Vagina (tissue), 2 donors: Measurements from ENCODE around the gene SUPT16H. TPM values are rescaled to one million over a fixed set of nuclear protein-coding genes. Genes with fewer than 3 reads are reported as not detected.
A peak's percentile ranks its signal among the peaks of the same experiment; 100 is the strongest.

Source experiments
- DNase-seq, 2 donors: peaks; one replicate each; pipeline ENCODE4 v3.0.0-alpha.2; 2017; ENCODE audit errors: extremely low spot score in 2 of 2
- H3K27ac ChIP-seq: fragments of 200-600 bp; sonication (generic); one replicate; pipeline ENCODE4 v1.5.1; 2019
- H3K27me3 ChIP-seq: fragments of 200-600 bp; sonication (generic); one replicate; pipeline ENCODE4 v1.5.1; 2019
- H3K36me3 ChIP-seq, 2 donors: fragments of 200-600 bp; sonication (generic); one replicate each; pipeline ENCODE4 v1.5.1; 2017 to 2019
- H3K4me1 ChIP-seq: fragments of 200-600 bp; sonication (generic); one replicate; pipeline ENCODE4 v1.5.1; 2019
- H3K4me3 ChIP-seq, 2 donors: fragments of 200-600 bp; sonication (generic); 1 replicate in 1 of 2; 2 replicates in 1 of 2; pipeline ENCODE4 v1.5.1; 2016 to 2019
- H3K9me3 ChIP-seq: fragments of 200-600 bp; sonication (generic); one replicate; pipeline ENCODE4 v1.5.1; 2019
- POLR2A ChIP-seq, 2 donors: fragments of 450-650 bp; IDR thresholded peaks; one replicate each; pipeline ENCODE4 v1.6.1; 2017; ENCODE audit warnings: antibody characterized with exemption in 2 of 2, mild to moderate bottlenecking in 2 of 2, moderate library complexity in 2 of 2
- POLR2AphosphoS5 ChIP-seq, 2 donors: sonication (generic); formaldehyde crosslinking; IDR thresholded peaks; one replicate each; pipeline ENCODE4 v1.9.0; 2017; ENCODE audit warnings: antibody characterized with exemption in 2 of 2, mild to moderate bottlenecking in 2 of 2, low read depth in 1 of 2; ENCODE audit not compliant: insufficient read depth in 1 of 2
- intact Hi-C: fragments of 100-400 bp; cut with DNase I; formaldehyde crosslinking; loops from one replicate; pipeline ENCODE4 v1.15.1; 2023
- total RNA-seq: library from RNA; depleted of rRNA; stranded (reverse); fragments of >200 nt; gene quantifications from one replicate; pipeline ENCODE4 v1.2.3, GENCODE V29; 2016
- TF ChIP-seq, protein P1 (sequence below), 3 experiments: fragments of 450-650 bp in 2 of 3; fragments of 200-600 bp in 1 of 3; sonication (generic) in 1 of 3; IDR thresholded peaks; one replicate each; pipeline ENCODE4 v1.5.1; 2017 to 2019; ENCODE audit warnings: antibody characterized with exemption in 3 of 3, mild to moderate bottlenecking in 2 of 3, moderate library complexity in 2 of 3

Gene SUPT16H
- total RNA-seq, 1 donor from 2014 or later: 50.1 TPM

DNA sequence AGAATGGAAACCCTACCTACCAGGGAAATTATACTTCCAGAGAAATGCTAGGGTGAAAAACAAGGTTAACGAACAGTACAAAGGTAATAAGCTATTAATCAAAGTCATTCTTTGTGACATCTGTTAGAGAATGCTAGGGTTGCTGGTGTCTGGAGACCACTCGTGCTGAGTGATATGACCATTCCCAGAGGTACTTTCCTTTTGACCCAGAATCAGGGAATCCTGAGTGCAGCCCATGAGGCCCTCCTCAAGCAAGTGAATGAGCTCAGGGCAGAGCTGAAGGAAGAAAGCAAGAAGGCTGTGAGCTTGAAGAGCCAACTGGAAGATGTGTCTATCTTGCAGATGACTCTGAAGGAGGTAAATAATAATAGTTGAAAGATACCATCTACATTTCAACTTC is 72.2 kb downstream of the SUPT16H start:
- Histone ChIP-seq H3K4me1 (peaks cover 6% of the 10 kb centered on the region), H3K4me3 (no peak overlapping the region), H3K27ac (no peak overlapping the region), H3K27me3 (no peaks in the 10 kb centered on the region), H3K36me3 (no peaks in the 10 kb centered on the region), H3K9me3 (no peaks in the 10 kb centered on the region)
- DNase-seq: no peak
- TF ChIP-seq POLR2AphosphoS5 (IDR thresholded peaks at IDR 0.05; ENCODE audit: insufficient read depth in 1 of 2, low read depth in 1 of 2): no peak
- no peak for TF ChIP-seq POLR2A (IDR thresholded peaks at IDR 0.05)
- intact Hi-C loops: loop anchor here (5.0 kb wide), 1 partner anchor 161 kb away; no protein-coding TSS in a partner anchor

DNA sequence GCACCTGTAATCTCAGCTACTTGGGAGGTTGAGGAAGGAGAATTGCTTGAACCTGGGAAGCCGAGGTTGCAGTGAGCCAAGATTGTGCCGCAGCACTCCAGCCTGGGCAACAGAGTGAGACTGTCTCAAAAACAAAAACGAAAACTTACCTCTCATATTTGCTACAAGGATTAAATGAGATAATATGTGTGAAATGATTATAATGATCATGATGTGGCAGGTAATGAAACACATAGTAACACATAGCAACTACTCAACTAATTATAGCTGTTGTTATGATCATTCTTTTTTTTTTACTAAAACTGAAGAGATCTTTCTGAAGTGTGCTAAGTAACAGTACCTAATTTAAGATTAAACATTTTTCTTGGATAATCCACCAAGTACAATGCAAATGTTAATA is 73.9 kb downstream of the SUPT16H start:
- H3K27me3 ChIP-seq: no peaks in the 10 kb centered on the region
- H3K36me3 ChIP-seq: no peaks in the 10 kb centered on the region
- no peaks in the 10 kb centered on the region for H3K9me3 ChIP-seq
- peaks cover 6% of the 10 kb centered on the region for H3K4me1 ChIP-seq
- H3K4me3 ChIP-seq: no peak overlapping the region
- TF ChIP-seq POLR2AphosphoS5 (IDR thresholded peaks at IDR 0.05; ENCODE audit: insufficient read depth in 1 of 2, low read depth in 1 of 2) (no peak), POLR2A (IDR thresholded peaks at IDR 0.05) (no peak)
- TF ChIP-seq, protein P1, sequence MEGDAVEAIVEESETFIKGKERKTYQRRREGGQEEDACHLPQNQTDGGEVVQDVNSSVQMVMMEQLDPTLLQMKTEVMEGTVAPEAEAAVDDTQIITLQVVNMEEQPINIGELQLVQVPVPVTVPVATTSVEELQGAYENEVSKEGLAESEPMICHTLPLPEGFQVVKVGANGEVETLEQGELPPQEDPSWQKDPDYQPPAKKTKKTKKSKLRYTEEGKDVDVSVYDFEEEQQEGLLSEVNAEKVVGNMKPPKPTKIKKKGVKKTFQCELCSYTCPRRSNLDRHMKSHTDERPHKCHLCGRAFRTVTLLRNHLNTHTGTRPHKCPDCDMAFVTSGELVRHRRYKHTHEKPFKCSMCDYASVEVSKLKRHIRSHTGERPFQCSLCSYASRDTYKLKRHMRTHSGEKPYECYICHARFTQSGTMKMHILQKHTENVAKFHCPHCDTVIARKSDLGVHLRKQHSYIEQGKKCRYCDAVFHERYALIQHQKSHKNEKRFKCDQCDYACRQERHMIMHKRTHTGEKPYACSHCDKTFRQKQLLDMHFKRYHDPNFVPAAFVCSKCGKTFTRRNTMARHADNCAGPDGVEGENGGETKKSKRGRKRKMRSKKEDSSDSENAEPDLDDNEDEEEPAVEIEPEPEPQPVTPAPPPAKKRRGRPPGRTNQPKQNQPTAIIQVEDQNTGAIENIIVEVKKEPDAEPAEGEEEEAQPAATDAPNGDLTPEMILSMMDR (IDR thresholded peaks at IDR 0.05): no peak
- DNase-seq: no peak
- no peak overlapping the region for H3K27ac ChIP-seq
- intact Hi-C loops: loop anchor here (5.0 kb wide), 1 partner anchor 162 kb away; no protein-coding TSS in a partner anchor

DNA sequence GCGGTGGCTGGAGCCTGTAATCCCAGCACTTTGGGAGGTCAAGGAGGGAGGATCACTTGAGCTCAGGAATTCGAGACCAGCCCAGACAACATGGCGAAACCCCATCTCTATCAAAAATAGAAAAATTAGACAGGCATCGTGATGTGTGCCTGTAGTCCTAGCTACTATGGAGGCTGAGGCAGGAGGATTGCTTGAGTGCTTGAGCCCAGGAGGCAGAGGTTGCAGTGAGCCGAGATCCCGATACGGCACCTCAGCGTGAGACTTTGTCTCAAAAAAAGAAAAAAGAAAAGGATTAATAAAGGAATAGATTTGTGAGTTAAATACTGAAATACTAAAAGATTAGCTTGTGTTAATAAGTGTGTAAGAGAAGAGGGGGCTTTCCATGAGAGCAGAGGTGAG is 74.6 kb downstream of the SUPT16H start:
- intact Hi-C loops: no loop called here
- Histone ChIP-seq H3K4me3 (peak overlapping the region; percentile 6 to 29), H3K27me3 (no peaks in the 10 kb centered on the region), H3K27ac (peak overlapping the region; percentile 17), H3K36me3 (no peaks in the 10 kb centered on the region), H3K4me1 (peaks cover 6% of the 10 kb centered on the region), H3K9me3 (no peaks in the 10 kb centered on the region)
- no peak for DNase-seq
- TF ChIP-seq POLR2AphosphoS5 (IDR thresholded peaks at IDR 0.05; ENCODE audit: insufficient read depth in 1 of 2, low read depth in 1 of 2) (no peak), POLR2A (IDR thresholded peaks at IDR 0.05) (no peak)
- TF ChIP-seq, protein P1 (IDR thresholded peaks at IDR 0.05): no peak

DNA sequence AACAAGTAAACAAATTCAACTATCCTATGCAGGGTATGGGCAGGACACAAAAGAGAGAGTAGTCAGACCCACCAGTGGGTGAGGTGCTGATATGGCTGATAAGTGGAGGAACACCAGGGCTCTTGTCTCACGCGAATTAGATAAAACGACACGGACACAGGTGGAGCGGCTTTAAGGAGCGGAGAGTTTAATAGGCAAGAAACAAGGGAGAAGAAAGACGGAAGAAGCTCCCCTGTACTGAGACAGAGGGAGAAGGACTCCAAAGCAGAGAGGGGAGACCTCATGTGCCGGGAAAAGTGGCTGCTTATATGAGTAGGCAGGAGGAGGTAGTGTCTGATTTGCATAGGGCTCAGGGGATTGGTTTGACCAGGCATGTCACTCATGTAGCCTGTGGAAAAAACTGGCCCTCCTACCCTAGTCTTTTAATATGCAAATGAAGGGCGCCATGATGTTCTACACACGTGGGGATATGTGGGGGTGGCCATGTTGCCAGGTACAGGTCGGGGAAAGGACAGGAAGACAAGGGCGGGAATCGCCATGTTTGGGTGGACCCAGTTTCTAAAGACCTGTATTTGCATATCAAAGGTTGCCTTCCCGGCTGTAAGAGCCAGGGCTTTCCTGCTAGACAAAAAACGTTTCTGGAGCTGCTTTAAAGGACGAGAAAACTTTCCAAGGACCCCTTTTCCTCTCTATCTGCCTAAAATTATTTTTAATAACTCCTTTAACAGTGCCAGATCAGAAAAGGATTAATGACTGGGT is 75.2 kb downstream of the SUPT16H start:
- intact Hi-C loops: no loop called here
- Histone ChIP-seq H3K4me1 (peaks cover 6% of the 10 kb centered on the region), H3K9me3 (no peaks in the 10 kb centered on the region), H3K36me3 (no peaks in the 10 kb centered on the region), H3K27me3 (no peaks in the 10 kb centered on the region), H3K27ac (peak overlapping the region; percentile 17), H3K4me3 (peak overlapping the region; percentile 6 to 29)
- TF ChIP-seq POLR2AphosphoS5 (IDR thresholded peaks at IDR 0.05; ENCODE audit: insufficient read depth in 1 of 2, low read depth in 1 of 2): peak in 1 of 2 donors; percentile 77
- peak in 1 of 2 donors; percentile 19 for TF ChIP-seq POLR2A (IDR thresholded peaks at IDR 0.05)
- TF ChIP-seq, protein P1 (IDR thresholded peaks at IDR 0.05): no peak
- DNase-seq: peak; percentile 87 to 97

DNA sequence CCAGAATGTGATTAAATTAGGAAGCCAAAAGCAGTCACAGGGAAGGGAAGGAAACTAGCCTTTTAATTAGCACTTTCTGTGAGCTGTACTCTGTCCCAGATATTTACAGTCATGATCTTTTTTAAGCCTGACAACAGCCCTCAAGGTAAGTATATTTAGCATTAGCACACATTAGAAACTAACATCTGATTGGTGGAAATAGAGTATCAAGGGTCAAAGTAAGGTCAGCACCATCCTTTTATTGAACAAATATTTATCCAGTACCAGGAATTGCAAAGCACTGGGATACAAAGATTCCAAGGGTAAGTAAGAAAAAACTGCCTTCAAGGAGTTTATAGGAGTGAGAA is 75.7 kb downstream of the SUPT16H start:
- no peak overlapping the region for H3K27ac ChIP-seq
- H3K36me3 ChIP-seq: no peaks in the 10 kb centered on the region
- H3K27me3 ChIP-seq: no peaks in the 10 kb centered on the region
- DNase-seq: no peak
- TF ChIP-seq, protein P1 (IDR thresholded peaks at IDR 0.05): no peak
- TF ChIP-seq POLR2AphosphoS5 (IDR thresholded peaks at IDR 0.05; ENCODE audit: insufficient read depth in 1 of 2, low read depth in 1 of 2) (no peak), POLR2A (IDR thresholded peaks at IDR 0.05) (no peak)
- H3K4me1 ChIP-seq: peaks cover 6% of the 10 kb centered on the region
- H3K4me3 ChIP-seq: peak overlapping the region in 1 of 2 donors; percentile 29
- intact Hi-C loops: no loop called here
- H3K9me3 ChIP-seq: no peaks in the 10 kb centered on the region
